ENCODE measurements around the gene CCDC178.

Gene CCDC178

GRCh38 chr18:33113416-33113815 lies 327.1 kb downstream of the CCDC178 start:
- TF ChIP-seq TAF1 (IDR thresholded peaks at IDR 0.05; ENCODE audit: borderline replicate concordance, low read depth, low read length), result no peak
- TF ChIP-seq POLR2A (IDR thresholded peaks at IDR 0.05; ENCODE audit: low read depth, low read length), result no peak
- TF ChIP-seq POLR2AphosphoS5 (IDR thresholded peaks at IDR 0.05; ENCODE audit: low read depth, low read length), result no peak
- FAIRE-seq (no peak), DNase-seq (ENCODE audit: insufficient read length) (no peak)

- FAIRE-seq (no peak), DNase-seq (ENCODE audit: insufficient read length) (no peak)
- TF ChIP-seq TAF1 (IDR thresholded peaks at IDR 0.05; ENCODE audit: borderline replicate concordance, low read depth, low read length), result no peak
- TF ChIP-seq POLR2A (IDR thresholded peaks at IDR 0.05; ENCODE audit: low read depth, low read length), result no peak
- no peak for TF ChIP-seq POLR2AphosphoS5 (IDR thresholded peaks at IDR 0.05; ENCODE audit: low read depth, low read length)
These were observed 333.0 kb downstream of the CCDC178 start for GRCh38 chr18:33107511-33107910.

GRCh38 chr18:33101316-33101715 lies 339.2 kb downstream of the CCDC178 start:
- FAIRE-seq (no peak), DNase-seq (ENCODE audit: insufficient read length) (no peak)
- TF ChIP-seq POLR2AphosphoS5 (IDR thresholded peaks at IDR 0.05; ENCODE audit: low read depth, low read length) (no peak), TAF1 (IDR thresholded peaks at IDR 0.05; ENCODE audit: borderline replicate concordance, low read depth, low read length) (no peak), POLR2A (IDR thresholded peaks at IDR 0.05; ENCODE audit: low read depth, low read length) (no peak)

- no peak for TF ChIP-seq POLR2A (IDR thresholded peaks at IDR 0.05; ENCODE audit: low read depth, low read length)
- no peak for TF ChIP-seq TAF1 (IDR thresholded peaks at IDR 0.05; ENCODE audit: borderline replicate concordance, low read depth, low read length)
- TF ChIP-seq POLR2AphosphoS5 (IDR thresholded peaks at IDR 0.05; ENCODE audit: low read depth, low read length), result no peak
- DNase-seq (ENCODE audit: insufficient read length), result no peak
- no peak for FAIRE-seq
These were observed 340.9 kb downstream of the CCDC178 start for GRCh38 chr18:33099626-33100025.

GRCh38 chr18:33097126-33097525 lies 343.4 kb downstream of the CCDC178 start:
- no peak for DNase-seq (ENCODE audit: insufficient read length)
- TF ChIP-seq TAF1 (IDR thresholded peaks at IDR 0.05; ENCODE audit: borderline replicate concordance, low read depth, low read length), result no peak
- no peak for TF ChIP-seq POLR2A (IDR thresholded peaks at IDR 0.05; ENCODE audit: low read depth, low read length)
- no peak for TF ChIP-seq POLR2AphosphoS5 (IDR thresholded peaks at IDR 0.05; ENCODE audit: low read depth, low read length)
- no peak for FAIRE-seq

GRCh38 chr18:33090461-33090860 lies 350.1 kb downstream of the CCDC178 start:
- FAIRE-seq (no peak), DNase-seq (ENCODE audit: insufficient read length) (no peak)
- TF ChIP-seq POLR2AphosphoS5 (IDR thresholded peaks at IDR 0.05; ENCODE audit: low read depth, low read length), result no peak
- TF ChIP-seq TAF1 (IDR thresholded peaks at IDR 0.05; ENCODE audit: borderline replicate concordance, low read depth, low read length), result no peak

- DNase-seq (ENCODE audit: insufficient read length) (no peak), FAIRE-seq (no peak)
- TF ChIP-seq TAF1 (IDR thresholded peaks at IDR 0.05; ENCODE audit: borderline replicate concordance, low read depth, low read length) (no peak), POLR2AphosphoS5 (IDR thresholded peaks at IDR 0.05; ENCODE audit: low read depth, low read length) (no peak), POLR2A (IDR thresholded peaks at IDR 0.05; ENCODE audit: low read depth, low read length) (no peak)
These were observed 363.9 kb downstream of the CCDC178 start for GRCh38 chr18:33076601-33077000.

GRCh38 chr18:33074125-33074524 lies 366.4 kb downstream of the CCDC178 start:
- FAIRE-seq (no peak), DNase-seq (ENCODE audit: insufficient read length) (no peak)
- TF ChIP-seq POLR2AphosphoS5 (IDR thresholded peaks at IDR 0.05; ENCODE audit: low read depth, low read length) (no peak), TAF1 (IDR thresholded peaks at IDR 0.05; ENCODE audit: borderline replicate concordance, low read depth, low read length) (no peak), POLR2A (IDR thresholded peaks at IDR 0.05; ENCODE audit: low read depth, low read length) (no peak)

- DNase-seq (ENCODE audit: insufficient read length) (no peak), FAIRE-seq (no peak)
- TF ChIP-seq POLR2A (IDR thresholded peaks at IDR 0.05; ENCODE audit: low read depth, low read length) (no peak), TAF1 (IDR thresholded peaks at IDR 0.05; ENCODE audit: borderline replicate concordance, low read depth, low read length) (no peak), POLR2AphosphoS5 (IDR thresholded peaks at IDR 0.05; ENCODE audit: low read depth, low read length) (no peak)
These were observed 377.6 kb downstream of the CCDC178 start for GRCh38 chr18:33062834-33063364.

GRCh38 chr18:33052886-33053285 lies 387.6 kb downstream of the CCDC178 start:
- TF ChIP-seq TAF1 (IDR thresholded peaks at IDR 0.05; ENCODE audit: borderline replicate concordance, low read depth, low read length), result no peak
- TF ChIP-seq POLR2A (IDR thresholded peaks at IDR 0.05; ENCODE audit: low read depth, low read length), result no peak
- no peak for TF ChIP-seq POLR2AphosphoS5 (IDR thresholded peaks at IDR 0.05; ENCODE audit: low read depth, low read length)
- DNase-seq (ENCODE audit: insufficient read length) (no peak), FAIRE-seq (no peak)

- DNase-seq (ENCODE audit: insufficient read length) (no peak), FAIRE-seq (no peak)
- TF ChIP-seq TAF1 (IDR thresholded peaks at IDR 0.05; ENCODE audit: borderline replicate concordance, low read depth, low read length) (no peak), POLR2A (IDR thresholded peaks at IDR 0.05; ENCODE audit: low read depth, low read length) (no peak), POLR2AphosphoS5 (IDR thresholded peaks at IDR 0.05; ENCODE audit: low read depth, low read length) (no peak)
These were observed 389.1 kb downstream of the CCDC178 start for GRCh38 chr18:33051407-33051806.

- TF ChIP-seq POLR2AphosphoS5 (IDR thresholded peaks at IDR 0.05; ENCODE audit: low read depth, low read length) (no peak), POLR2A (IDR thresholded peaks at IDR 0.05; ENCODE audit: low read depth, low read length) (no peak), TAF1 (IDR thresholded peaks at IDR 0.05; ENCODE audit: borderline replicate concordance, low read depth, low read length) (no peak)
- FAIRE-seq (no peak), DNase-seq (ENCODE audit: insufficient read length) (no peak)
These were observed 400.3 kb downstream of the CCDC178 start for GRCh38 chr18:33040213-33040612.

- TF ChIP-seq POLR2AphosphoS5 (IDR thresholded peaks at IDR 0.05; ENCODE audit: low read depth, low read length) (no peak), TAF1 (IDR thresholded peaks at IDR 0.05; ENCODE audit: borderline replicate concordance, low read depth, low read length) (no peak), POLR2A (IDR thresholded peaks at IDR 0.05; ENCODE audit: low read depth, low read length) (no peak)
- DNase-seq (ENCODE audit: insufficient read length) (no peak), FAIRE-seq (no peak)
These were observed 405.6 kb downstream of the CCDC178 start for GRCh38 chr18:33034945-33035344.
